ENCODE data around the gene SWI5. TPM values are rescaled to one million over a fixed set of nuclear protein-coding genes. Genes with fewer than 3 reads are reported as not detected.
A peak's percentile ranks its signal among the peaks of the same experiment; 100 is the strongest.
"Not testable (repeated sequence)": the region's sequence is repeated elsewhere in the genome, so short reads cannot be mapped to it uniquely, and the experiment has no call there.

Gene SWI5
- total RNA-seq, 2 experiments from 2014 or later, result 16.9 to 19.4 TPM

DNA sequence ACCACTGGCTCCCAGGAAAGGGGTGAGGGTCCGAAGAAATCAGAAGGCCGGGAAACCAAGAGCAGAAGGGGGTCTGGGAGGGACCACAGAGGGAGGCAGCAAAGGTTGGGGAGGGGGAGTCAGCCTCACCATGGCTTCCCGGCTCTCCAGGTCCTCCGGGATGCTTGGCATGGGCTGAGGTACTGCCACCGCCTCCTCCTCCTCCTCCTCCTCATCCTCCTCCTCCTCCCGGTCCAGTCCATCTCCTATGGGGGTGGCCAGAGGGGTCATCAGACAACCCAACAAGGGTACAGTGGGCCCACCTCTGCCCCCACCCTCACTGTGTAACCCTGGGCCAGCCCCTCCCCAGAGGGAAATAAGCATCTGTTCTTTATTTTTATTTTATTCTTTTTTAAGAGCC lies 17.8 kb upstream of the SWI5 start:
- Mint-ChIP-seq H3K4me3 (no peak overlapping the region), H3K9me3 (no peaks in the 10 kb centered on the region), H3K27me3 (no peaks in the 10 kb centered on the region), H3K36me3 (peaks cover 16% of the 10 kb centered on the region), H3K4me1 (peaks cover 1% of the 10 kb centered on the region), H3K27ac (no peak overlapping the region)
- no peak for DNase-seq

DNA sequence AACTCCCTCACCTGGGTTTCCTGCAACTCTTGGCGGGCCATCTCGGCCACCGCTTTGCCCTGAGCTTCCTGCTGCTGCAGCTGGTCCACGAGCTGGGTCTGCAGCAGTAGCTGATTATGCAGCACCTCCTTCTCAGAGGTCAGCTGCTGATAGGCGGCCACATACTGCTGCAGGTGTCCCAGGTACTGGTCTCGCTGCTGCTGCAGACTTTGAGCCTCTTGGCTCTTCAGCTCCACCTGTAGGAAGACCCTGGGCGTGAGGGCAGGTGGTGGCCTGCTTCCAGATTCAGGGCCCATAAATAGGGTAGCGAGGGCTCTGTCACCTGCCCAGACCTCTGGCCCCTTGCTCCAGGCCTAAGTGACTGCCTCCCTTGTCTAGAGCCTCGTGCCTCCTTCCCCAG lies 16.9 kb upstream of the SWI5 start:
- Mint-ChIP-seq H3K27ac (no peak overlapping the region), H3K4me3 (no peak overlapping the region), H3K36me3 (peaks cover 16% of the 10 kb centered on the region), H3K27me3 (no peaks in the 10 kb centered on the region), H3K9me3 (no peaks in the 10 kb centered on the region), H3K4me1 (peaks cover 1% of the 10 kb centered on the region)
- DNase-seq, result no peak

DNA sequence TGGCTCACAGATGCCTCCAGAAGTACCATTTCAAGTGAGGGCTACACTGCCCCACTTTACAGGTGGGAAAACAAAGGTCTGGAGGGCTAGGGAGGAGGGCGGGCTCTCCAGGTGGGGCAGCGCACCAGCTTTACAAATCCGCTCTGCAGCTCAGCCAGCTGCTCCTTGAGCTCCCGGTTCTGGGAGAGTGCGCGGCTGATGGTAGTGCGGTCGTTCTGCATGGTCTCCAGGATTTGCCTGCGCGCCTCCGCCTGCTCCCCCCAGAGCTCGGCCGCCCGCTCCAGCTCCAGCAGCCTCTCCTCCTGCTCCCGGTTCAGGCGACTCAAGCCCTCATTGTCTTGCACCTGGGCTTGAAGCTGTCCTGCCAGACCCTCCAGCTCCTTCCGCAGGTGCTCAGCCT lies 15.7 kb upstream of the SWI5 start:
- Mint-ChIP-seq H3K27ac (no peak overlapping the region), H3K4me3 (no peak overlapping the region), H3K4me1 (no peaks in the 10 kb centered on the region), H3K9me3 (no peaks in the 10 kb centered on the region), H3K27me3 (no peaks in the 10 kb centered on the region), H3K36me3 (peaks cover 16% of the 10 kb centered on the region)
- DNase-seq, result no peak

DNA sequence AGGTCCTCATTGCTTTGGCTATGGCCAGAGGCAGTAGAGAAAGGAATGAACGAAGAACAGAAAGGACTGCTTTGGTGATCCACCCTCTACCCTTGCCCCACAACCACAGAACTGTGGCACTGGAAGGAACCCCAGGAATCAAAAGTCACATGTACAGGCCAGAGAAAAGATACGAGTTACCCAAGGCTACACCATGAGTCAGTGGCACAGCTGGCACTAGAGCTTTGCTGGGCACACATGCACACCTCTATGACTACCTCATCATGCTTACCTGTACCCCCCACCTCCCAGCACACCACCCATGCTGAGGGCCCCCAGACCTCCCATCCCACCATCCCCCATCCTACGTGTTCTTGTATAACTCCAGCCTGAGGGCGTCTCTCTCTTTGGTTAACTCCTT lies 13.4 kb upstream of the SWI5 start:
- H3K9me3 Mint-ChIP-seq, result no peaks in the 10 kb centered on the region
- H3K4me1 Mint-ChIP-seq, result no peaks in the 10 kb centered on the region
- H3K27me3 Mint-ChIP-seq, result no peaks in the 10 kb centered on the region
- peaks cover 12% of the 10 kb centered on the region for H3K36me3 Mint-ChIP-seq
- no peak overlapping the region for H3K27ac Mint-ChIP-seq
- no peak overlapping the region for H3K4me3 Mint-ChIP-seq
- no peak for DNase-seq

DNA sequence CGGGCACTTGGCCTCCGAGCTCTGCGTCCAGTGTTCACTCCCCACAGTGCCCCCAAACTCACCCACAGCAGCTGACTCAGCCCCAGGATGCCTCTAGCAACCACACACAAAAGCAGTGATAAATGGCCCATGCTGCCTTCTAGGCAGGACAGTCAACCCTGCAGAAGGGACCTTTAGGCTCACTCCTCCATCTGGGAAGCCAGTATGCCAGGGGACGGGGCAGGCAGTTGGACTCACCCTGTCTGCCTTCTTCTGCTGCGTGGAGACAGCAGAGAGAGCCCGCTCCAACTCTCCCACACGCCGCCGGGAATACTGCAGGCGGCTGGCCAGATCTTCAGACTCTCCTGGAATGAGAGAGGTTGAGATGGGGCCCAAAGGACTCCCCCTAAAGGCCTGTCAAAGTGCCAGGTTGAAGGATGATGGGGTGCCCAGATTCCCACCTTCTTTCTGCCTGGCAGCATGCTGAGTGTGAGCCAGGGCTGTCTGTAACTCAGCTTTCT lies 10.7 kb upstream of the SWI5 start:
- H3K4me1 Mint-ChIP-seq, result no peaks in the 10 kb centered on the region
- H3K27ac Mint-ChIP-seq, result no peak overlapping the region
- no peak overlapping the region for H3K4me3 Mint-ChIP-seq
- H3K27me3 Mint-ChIP-seq, result no peaks in the 10 kb centered on the region
- peaks cover 8% of the 10 kb centered on the region for H3K36me3 Mint-ChIP-seq
- DNase-seq, result no peak
- no peaks in the 10 kb centered on the region for H3K9me3 Mint-ChIP-seq

DNA sequence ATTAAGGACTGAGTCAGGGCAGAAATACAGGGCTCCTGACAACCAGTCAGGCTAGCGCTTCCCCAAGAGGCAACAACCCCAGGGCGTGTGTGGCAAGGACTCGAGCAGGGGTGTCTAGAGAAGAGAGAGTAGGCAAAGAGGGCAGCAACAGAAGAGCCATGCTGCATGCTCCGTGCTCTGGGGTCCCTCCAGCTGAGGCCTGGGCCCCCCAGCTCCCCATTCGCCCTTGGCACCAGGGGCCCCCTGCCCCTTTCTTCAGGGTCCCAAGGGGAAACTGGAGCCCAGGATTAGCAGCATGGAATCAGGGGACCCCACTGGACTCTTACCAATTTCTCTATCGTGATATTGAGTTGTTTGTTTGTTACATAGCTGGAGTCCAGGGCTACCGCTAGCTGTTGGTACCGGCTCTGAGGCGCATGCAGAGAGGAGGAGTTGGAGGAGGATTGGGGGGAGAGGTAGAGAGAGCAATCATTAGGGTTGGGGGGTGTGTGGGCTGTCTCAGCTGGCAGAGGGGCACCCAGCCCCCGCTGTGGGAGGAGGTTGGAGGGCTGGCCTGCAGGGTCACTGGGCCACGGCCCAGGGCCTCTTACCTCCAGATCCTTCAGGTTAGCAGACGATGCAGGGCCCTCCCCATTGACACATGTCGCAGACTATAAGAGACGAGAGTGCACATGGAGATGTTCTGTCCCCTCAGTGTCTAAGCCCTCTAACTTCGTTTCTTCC lies 9.0 kb upstream of the SWI5 start:
- Mint-ChIP-seq H3K27me3 (no peaks in the 10 kb centered on the region), H3K9me3 (no peaks in the 10 kb centered on the region), H3K27ac (no peak overlapping the region), H3K4me1 (no peaks in the 10 kb centered on the region), H3K36me3 (peaks cover 2% of the 10 kb centered on the region), H3K4me3 (no peak overlapping the region)
- DNase-seq, result no peak

DNA sequence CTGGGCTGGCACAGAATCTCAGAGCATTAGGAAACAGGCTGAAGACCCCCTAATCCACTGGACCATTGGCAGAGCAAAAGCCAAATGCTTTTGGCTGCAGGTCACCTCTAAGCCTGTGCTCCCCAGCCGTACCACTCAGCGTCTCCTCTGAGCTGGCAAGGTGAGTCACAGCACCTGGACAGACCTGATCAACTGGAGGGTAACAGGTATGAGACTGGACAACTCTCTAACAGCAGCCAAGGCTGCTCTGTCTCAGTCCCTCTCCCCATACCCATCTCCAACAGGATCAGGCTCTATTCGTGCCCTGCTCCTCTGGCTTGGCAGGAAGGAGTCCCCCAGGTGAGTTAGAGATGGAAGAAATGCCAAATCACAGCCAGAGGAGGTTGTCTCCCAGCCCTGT lies 5.0 kb upstream of the SWI5 start:
- H3K36me3 Mint-ChIP-seq, result peaks cover 5% of the 10 kb centered on the region
- peaks cover 20% of the 10 kb centered on the region for H3K4me1 Mint-ChIP-seq
- no peak overlapping the region for H3K27ac Mint-ChIP-seq
- no peaks in the 10 kb centered on the region for H3K27me3 Mint-ChIP-seq
- DNase-seq, result no peak
- no peaks in the 10 kb centered on the region for H3K9me3 Mint-ChIP-seq
- H3K4me3 Mint-ChIP-seq, result no peak overlapping the region

DNA sequence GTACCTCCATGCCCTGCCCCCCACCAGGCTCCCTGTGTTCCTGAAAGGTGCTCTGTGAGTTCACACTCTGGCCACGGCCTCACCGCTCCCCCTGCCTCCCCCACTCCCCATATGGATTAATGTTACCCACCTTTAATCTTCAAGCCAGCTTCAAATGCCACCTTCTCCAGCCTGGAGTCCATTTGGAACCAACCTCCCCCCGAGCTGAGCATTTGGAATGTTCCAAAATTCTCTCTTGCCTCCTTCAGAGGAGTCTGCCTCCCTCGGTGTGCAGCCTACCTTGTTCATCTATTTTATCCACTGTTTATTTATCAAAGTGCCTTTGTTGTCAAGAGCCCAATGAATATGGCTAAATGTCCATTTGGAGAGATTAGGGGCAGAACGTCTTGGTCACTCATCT lies 4.6 kb upstream of the SWI5 start:
- no peak for DNase-seq
- H3K36me3 Mint-ChIP-seq, result peaks cover 7% of the 10 kb centered on the region
- no peaks in the 10 kb centered on the region for H3K9me3 Mint-ChIP-seq
- H3K4me1 Mint-ChIP-seq, result peaks cover 22% of the 10 kb centered on the region
- H3K27me3 Mint-ChIP-seq, result no peaks in the 10 kb centered on the region
- no peak overlapping the region for H3K27ac Mint-ChIP-seq
- H3K4me3 Mint-ChIP-seq, result no peak overlapping the region

DNA sequence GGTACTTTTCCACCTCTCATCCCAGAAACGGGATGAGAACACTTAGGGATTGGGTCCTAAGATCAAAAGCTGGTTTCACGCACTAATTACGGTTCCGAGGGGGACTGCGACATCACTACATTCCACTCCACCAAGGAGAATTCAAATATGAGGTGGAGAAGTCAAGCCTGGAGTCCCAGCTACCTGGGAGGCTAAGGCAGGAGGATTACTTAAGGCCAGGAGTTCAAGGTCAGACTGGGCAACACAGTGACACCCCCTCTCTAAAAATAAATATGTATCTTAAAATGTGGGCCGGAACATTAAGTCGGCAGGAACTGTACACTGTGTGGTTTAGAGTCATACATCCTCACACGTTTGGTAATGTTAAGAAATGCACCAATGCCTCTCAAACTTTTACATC lies 1.8 kb upstream of the SWI5 start:
- Mint-ChIP-seq H3K4me1 (peaks cover 30% of the 10 kb centered on the region), H3K27me3 (no peaks in the 10 kb centered on the region), H3K4me3 (peak overlapping the region; percentile 95), H3K27ac (no peak overlapping the region), H3K36me3 (peaks cover 7% of the 10 kb centered on the region), H3K9me3 (no peaks in the 10 kb centered on the region)
- no peak for DNase-seq

DNA sequence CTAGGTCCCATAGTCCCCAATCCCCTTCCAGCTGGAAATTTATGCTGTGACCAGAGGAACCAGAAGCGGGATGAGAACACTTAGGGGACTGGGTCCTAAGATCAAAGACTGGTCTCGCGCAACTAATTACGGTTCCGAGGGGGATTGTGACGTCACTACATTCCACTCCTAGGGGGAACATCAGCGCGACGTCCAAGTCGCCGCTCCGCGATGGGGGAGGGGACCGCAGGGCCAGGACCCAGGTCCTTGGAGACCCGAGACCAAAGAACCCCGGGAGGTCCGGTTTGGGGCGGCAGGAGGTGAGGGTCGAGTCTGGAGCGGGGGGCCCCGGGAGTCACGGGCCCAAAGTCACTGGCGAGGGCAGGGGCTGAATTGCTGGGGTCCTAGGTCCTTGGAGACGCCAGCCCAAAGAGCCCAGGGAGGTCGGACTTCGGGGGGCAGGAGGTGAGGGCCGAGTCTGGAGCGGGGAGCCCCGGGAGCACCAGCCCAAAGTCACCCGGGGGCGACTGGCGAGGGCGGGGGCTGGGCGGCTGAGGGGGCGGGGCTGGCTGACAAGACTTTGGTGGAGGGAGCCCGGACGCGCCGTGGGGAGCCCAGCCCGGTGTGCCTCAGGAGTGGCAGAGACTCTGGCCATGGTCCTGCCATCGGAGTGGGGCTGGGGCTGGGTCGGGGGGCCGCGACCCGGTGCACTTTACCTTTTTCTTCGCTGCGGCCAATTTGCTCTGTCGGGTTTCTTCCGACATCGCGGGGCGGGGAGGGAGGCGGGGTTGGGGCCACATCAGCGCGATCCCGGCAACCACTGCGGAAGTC lies 673 bp upstream of the SWI5 start, which contains the start of gene GOLGA2:
Gene GOLGA2, minus strand, starts transcription at position 810 of the 810 bp plus-strand sequence. Its CDS starts 31 bp downstream, at position 779.
- DNase-seq, result no peak
- H3K4me1 Mint-ChIP-seq, result peaks cover 30% of the 10 kb centered on the region
- peaks cover 7% of the 10 kb centered on the region for H3K36me3 Mint-ChIP-seq
- no peaks in the 10 kb centered on the region for H3K27me3 Mint-ChIP-seq
- H3K9me3 Mint-ChIP-seq, result no peaks in the 10 kb centered on the region
- H3K4me3 Mint-ChIP-seq, result peak within 1 kb of the TSS; percentile 95
- peak within 1 kb of the TSS; percentile 89 for H3K27ac Mint-ChIP-seq

DNA sequence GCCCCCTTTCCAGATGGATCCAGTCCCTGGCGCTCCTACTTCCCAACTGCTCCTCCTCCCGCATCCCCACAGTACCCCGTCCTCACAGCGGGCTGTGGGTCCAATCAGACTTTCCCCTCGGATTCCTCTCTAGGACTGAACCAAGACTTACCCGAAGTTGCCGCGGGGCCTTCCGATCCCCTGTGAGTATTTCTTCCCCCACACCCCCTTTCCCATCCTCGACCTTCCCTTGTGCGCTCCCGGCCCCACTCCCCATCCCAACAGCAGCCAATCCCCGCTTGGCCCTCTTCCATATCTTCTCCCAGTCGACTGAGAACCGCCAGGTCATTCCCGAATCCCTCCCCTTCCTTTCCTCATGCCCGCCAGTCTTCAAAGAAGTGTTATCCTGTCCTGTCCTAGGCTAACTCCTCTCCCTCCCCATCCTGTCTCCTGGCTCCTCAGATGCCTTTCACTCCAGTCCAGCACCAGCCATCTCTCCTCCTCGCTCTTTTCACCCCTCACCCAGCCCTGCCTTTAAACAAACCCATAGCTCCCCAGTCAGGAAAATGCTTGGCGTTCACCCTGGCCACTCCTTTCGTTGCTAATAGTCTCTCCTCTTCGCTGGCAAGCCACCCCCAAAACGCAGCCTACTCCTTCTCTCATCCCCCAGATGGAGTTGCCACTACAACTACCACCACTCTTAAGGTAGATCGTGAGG lies 646 bp downstream of the SWI5 start:
- no peak for DNase-seq
- H3K4me3 Mint-ChIP-seq, result peak overlapping the region; percentile 95

DNA sequence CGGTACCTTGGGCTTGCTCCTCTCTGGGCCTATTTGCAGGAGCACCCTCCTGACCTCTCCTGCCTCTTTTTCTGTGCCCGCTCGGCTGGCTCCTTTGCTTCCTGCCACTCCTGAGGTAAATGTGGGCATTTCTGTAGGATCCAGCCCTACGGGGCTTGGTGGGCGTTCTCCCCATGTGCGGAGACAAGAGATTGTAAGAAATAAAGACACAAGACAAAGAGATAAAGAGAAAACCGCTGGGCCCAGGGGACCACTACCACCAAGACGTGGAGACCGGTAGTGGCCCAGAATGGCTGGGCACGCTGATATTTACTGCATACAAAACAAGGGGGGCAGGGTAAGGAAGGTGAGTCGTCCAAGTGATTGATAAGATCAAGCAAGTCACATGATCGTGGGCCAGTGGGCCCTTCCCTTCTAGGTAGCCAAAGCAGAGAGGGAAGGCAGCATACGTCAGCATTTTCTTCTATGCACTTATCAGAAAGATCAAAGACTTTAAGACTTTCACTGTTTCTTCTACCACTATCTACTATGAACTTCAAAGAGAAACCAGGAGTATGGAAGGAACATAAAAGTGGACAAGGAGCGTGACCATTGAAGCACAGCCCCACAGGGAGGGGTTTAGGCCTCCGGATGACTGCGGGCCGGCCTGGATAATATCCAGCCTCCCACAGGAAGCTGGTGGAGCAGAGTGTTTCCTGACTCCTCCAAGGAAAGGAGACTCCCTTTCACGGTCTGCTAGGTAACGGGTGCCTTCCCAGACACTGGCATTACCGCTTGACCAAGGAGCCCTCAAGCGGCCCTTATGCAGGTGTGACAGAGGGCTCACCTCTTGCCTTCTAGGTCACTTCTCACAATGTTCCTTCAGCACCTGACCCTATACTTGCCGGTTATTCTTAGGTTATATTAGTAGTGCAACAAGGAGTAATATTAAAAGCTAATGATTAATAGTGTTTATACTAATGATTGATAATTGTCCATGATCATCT lies 3.3 kb downstream of the SWI5 start:
- not testable (repeated sequence) for H3K27me3 Mint-ChIP-seq, H3K27ac Mint-ChIP-seq, H3K9me3 Mint-ChIP-seq, DNase-seq, H3K36me3 Mint-ChIP-seq, H3K4me3 Mint-ChIP-seq
- H3K4me1 Mint-ChIP-seq, result peaks cover 16% of the 10 kb centered on the region

More for the DNA sequence above, 646 bp downstream of the SWI5 start:
- H3K9me3 Mint-ChIP-seq, result no peaks in the 10 kb centered on the region
- no peaks in the 10 kb centered on the region for H3K27me3 Mint-ChIP-seq
- peaks cover 30% of the 10 kb centered on the region for H3K4me1 Mint-ChIP-seq
- H3K36me3 Mint-ChIP-seq, result peaks cover 7% of the 10 kb centered on the region
- peak overlapping the region; percentile 89 for H3K27ac Mint-ChIP-seq

DNA sequence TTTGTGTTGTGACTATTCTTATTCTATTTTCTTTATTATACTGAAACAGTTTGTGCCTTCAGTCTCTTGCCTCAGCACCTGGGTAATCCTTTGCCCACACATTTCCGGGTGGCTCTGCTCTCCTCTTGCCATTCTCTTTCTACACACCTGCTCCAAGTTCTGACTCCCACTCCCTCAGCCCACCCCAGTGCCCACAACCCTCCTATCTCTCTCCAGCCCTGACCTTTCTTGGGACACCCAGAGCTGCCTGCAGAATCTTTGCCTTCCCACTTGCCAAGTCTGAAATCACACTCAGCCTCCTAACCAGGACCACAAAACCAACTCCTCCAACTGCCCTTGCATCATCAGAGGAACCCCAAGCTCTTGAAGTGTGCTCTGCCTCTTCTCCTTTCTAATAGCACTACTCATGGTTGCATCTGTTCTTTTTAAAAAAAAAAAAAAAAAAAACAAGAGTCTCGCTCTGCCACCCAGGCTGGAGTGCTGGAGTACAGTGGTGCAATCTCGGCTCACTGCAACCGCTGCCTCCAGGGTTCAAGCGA lies 4.1 kb downstream of the SWI5 start:
- H3K4me3 Mint-ChIP-seq, result no peak overlapping the region
- H3K4me1 Mint-ChIP-seq, result peaks cover 10% of the 10 kb centered on the region
- H3K27me3 Mint-ChIP-seq, result no peaks in the 10 kb centered on the region
- no peak for DNase-seq
- no peaks in the 10 kb centered on the region for H3K9me3 Mint-ChIP-seq
- peaks cover 5% of the 10 kb centered on the region for H3K36me3 Mint-ChIP-seq
- peak overlapping the region; percentile 5 for H3K27ac Mint-ChIP-seq

DNA sequence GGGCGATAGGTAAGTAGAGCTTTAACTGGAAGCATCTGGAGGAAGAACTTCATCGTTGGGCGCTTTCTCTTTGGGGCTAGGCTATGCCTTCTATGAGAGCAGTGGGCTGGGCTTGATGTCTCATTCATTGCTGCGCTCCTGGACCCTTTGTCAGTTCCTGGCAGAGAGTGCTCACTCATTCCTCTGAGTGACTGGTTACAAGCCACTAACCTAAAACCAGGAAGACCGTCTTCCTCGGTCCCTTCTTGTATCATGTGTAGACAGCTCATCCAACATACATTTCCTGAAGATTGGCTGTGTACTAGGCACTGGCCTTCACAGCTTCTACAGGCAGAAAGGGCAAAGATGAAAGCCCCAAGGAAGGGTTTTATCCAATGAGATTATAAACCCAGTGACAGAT lies 6.4 kb downstream of the SWI5 start:
- Mint-ChIP-seq H3K27ac (no peak overlapping the region), H3K36me3 (peaks cover 4% of the 10 kb centered on the region), H3K9me3 (no peaks in the 10 kb centered on the region), H3K27me3 (no peaks in the 10 kb centered on the region), H3K4me1 (no peaks in the 10 kb centered on the region), H3K4me3 (no peak overlapping the region)
- DNase-seq, result no peak

Measured in activated naive CD8-positive, alpha-beta T cell treated with anti-CD3 and anti-CD28 coated beads for 36 hours (primary cell).